COLO829 (cell line): ENCODE data around the gene ALDH1A2.
"Not testable (repeated sequence)": the region's sequence is repeated elsewhere in the genome, so short reads cannot be mapped to it uniquely, and the experiment has no call there.

Source experiments
- DNase-seq: peaks from one replicate; pipeline ENCODE4 v3.0.0; 2012; ENCODE audit warnings: low spot score

Gene ALDH1A2

GRCh38 chr15:58066042-58066867, 744 bp upstream of the ALDH1A2 start:
- no peak for DNase-seq

- no peak for DNase-seq
These were observed 499 bp downstream of the ALDH1A2 start for GRCh38 chr15:58064980-58065444.

GRCh38 chr15:58064082-58064979, 1.2 kb downstream of the ALDH1A2 start:
- DNase-seq: no peak

GRCh38 chr15:58063614-58064013, 1.9 kb downstream of the ALDH1A2 start:
- no peak for DNase-seq

- no peak for DNase-seq
These were observed 2.5 kb downstream of the ALDH1A2 start for GRCh38 chr15:58062983-58063382.

- DNase-seq: no peak
These were observed 3.3 kb downstream of the ALDH1A2 start for GRCh38 chr15:58062175-58062574.

GRCh38 chr15:58060575-58060974, 4.9 kb downstream of the ALDH1A2 start:
- no peak for DNase-seq

GRCh38 chr15:58058729-58059128, 6.8 kb downstream of the ALDH1A2 start:
- no peak for DNase-seq

- DNase-seq: no peak
These were observed 7.4 kb downstream of the ALDH1A2 start for GRCh38 chr15:58058073-58058472.

- DNase-seq: peak; percentile 24
These were observed 8.0 kb downstream of the ALDH1A2 start for GRCh38 chr15:58057559-58057958.

GRCh38 chr15:58056015-58056414, 9.5 kb downstream of the ALDH1A2 start:
- DNase-seq: no peak

- DNase-seq: no peak
These were observed 12.0 kb downstream of the ALDH1A2 start for GRCh38 chr15:58053315-58054153.

GRCh38 chr15:58052334-58052733, 13.2 kb downstream of the ALDH1A2 start:
- no peak for DNase-seq

GRCh38 chr15:58049520-58050227, 15.8 kb downstream of the ALDH1A2 start:
- DNase-seq: no peak

GRCh38 chr15:58048261-58048660, 17.2 kb downstream of the ALDH1A2 start:
- no peak for DNase-seq

- no peak for DNase-seq
These were observed 18.4 kb downstream of the ALDH1A2 start for GRCh38 chr15:58047149-58047548.

- DNase-seq: no peak
These were observed 19.0 kb downstream of the ALDH1A2 start for GRCh38 chr15:58046467-58046866.

- DNase-seq: not testable (repeated sequence)
These were observed 20.1 kb downstream of the ALDH1A2 start for GRCh38 chr15:58045376-58045775.

GRCh38 chr15:58044551-58044950, 21.0 kb downstream of the ALDH1A2 start:
- no peak for DNase-seq

GRCh38 chr15:58043192-58043903, 22.2 kb downstream of the ALDH1A2 start:
- DNase-seq: peak; percentile 10

GRCh38 chr15:58042006-58042405, 23.5 kb downstream of the ALDH1A2 start:
- no peak for DNase-seq
